ENCODE measurements around the gene ELF2. TPM values are rescaled to one million over a fixed set of nuclear protein-coding genes. Genes with fewer than 3 reads are reported as not detected.
"Not testable (repeated sequence)": the region's sequence is repeated elsewhere in the genome, so short reads cannot be mapped to it uniquely, and the experiment has no call there.

ELF2 gene
- total and polyA plus RNA-seq, 2 experiments from 2014 or later = 38.2 to 48.8 TPM

DNA sequence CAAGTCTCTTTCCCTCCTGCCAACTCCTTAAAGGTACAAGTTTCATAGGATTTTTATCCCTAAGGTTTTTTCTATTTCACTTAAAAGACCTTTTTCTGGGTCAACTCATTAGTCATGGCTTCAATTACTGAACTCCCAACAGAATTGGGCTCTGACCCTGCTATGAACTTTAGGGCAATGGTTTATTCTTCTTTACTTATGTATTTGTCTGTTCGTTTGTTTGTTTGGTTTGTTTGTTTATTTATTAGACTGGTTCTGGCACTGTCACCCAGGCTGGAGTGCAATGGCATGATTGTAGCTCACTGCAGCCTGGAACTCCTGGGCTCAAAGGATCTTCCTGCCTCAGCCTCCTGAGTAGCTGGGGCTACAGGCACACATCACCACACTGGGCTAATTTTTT lies 167.3 kb downstream of the ELF2 start (continued):
- TF ChIP-seq, protein P1, sequence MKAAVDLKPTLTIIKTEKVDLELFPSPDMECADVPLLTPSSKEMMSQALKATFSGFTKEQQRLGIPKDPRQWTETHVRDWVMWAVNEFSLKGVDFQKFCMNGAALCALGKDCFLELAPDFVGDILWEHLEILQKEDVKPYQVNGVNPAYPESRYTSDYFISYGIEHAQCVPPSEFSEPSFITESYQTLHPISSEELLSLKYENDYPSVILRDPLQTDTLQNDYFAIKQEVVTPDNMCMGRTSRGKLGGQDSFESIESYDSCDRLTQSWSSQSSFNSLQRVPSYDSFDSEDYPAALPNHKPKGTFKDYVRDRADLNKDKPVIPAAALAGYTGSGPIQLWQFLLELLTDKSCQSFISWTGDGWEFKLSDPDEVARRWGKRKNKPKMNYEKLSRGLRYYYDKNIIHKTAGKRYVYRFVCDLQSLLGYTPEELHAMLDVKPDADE (IDR thresholded peaks at IDR 0.05) = no peak
- TF ChIP-seq ZNF114 (CRISPR knock-in tag; IDR thresholded peaks at IDR 0.05) (no peak), ZNF331 (CRISPR knock-in tag; IDR thresholded peaks at IDR 0.05; ENCODE audit: low read depth) (no peak)

GRCh38 chr4:139008278-139008677 lies 168.7 kb downstream of the ELF2 start:
- H4K20me1 ChIP-seq (replicated peaks; ENCODE audit: insufficient read depth); H3K27me3 ChIP-seq (ENCODE audit: insufficient read depth); H3F3A ChIP-seq (replicated peaks; ENCODE audit: low read depth); H3K36me3 ChIP-seq (ENCODE audit: insufficient read depth); H3K4me1 ChIP-seq (ENCODE audit: insufficient read depth); H3K27ac Mint-ChIP-seq; H3K4me2 ChIP-seq; H3K4me1 Mint-ChIP-seq; H3K79me2 ChIP-seq (replicated peaks; ENCODE audit: insufficient read depth); H3K27ac ChIP-seq (ENCODE audit: low read depth); ATAC-seq; H3K9me2 ChIP-seq (ENCODE audit: insufficient read depth); H3K4me3 ChIP-seq; H3K4me3 Mint-ChIP-seq; DNase-seq (ENCODE audit: low spot score): not testable (repeated sequence)
- H3K36me3 Mint-ChIP-seq (ENCODE audit: low read depth) = peaks cover 11% of the 10 kb centered on the region; the same call in 2 of the 3 replicates
- H3K27me3 Mint-ChIP-seq (ENCODE audit: insufficient read depth, low read depth, poor library complexity) = peaks cover 13% of the 10 kb centered on the region
- peaks cover 16% of the 10 kb centered on the region for H3K9me3 Mint-ChIP-seq
- H2AFZ ChIP-seq = 0 out of 2 replicates have a peak overlapping the region, but pooled peaks have one; percentile 14

- Histone ChIP-seq H3F3A (replicated peaks; ENCODE audit: low read depth) (no peaks in the 10 kb centered on the region), H3K9me2 (ENCODE audit: insufficient read depth) (no peaks in the 10 kb centered on the region), H3K79me2 (replicated peaks; ENCODE audit: insufficient read depth) (no peaks in the 10 kb centered on the region), H3K27me3 (ENCODE audit: insufficient read depth) (no peaks in the 10 kb centered on the region), H3K36me3 (ENCODE audit: insufficient read depth) (no peaks in the 10 kb centered on the region; the same call in 1 of the 2 replicates), H3K4me3 (no peak overlapping the region), H3K4me2 (no peak overlapping the region), H4K20me1 (replicated peaks; ENCODE audit: insufficient read depth) (no peaks in the 10 kb centered on the region), H3K4me1 (ENCODE audit: insufficient read depth) (no peaks in the 10 kb centered on the region), H2AFZ (no peak overlapping the region), H3K27ac (ENCODE audit: low read depth) (no peak overlapping the region)
- peaks cover 11% of the 10 kb centered on the region; the same call in 2 of the 3 replicates for H3K36me3 Mint-ChIP-seq (ENCODE audit: low read depth)
- peaks cover 13% of the 10 kb centered on the region for H3K27me3 Mint-ChIP-seq (ENCODE audit: insufficient read depth, low read depth, poor library complexity)
- ATAC-seq (no peak), DNase-seq (ENCODE audit: low spot score) (no peak)
- H3K9me3 Mint-ChIP-seq = peaks cover 16% of the 10 kb centered on the region
- H3K4me1 Mint-ChIP-seq = no peaks in the 10 kb centered on the region
- H3K4me3 Mint-ChIP-seq = no peak overlapping the region
- TF ChIP-seq EZH2phosphoT487 (IDR thresholded peaks at IDR 0.05; ENCODE audit: unreplicated experiment) (no peak), REST (IDR thresholded peaks at IDR 0.05; ENCODE audit: unreplicated experiment) (no peak), EZH2 (IDR thresholded peaks at IDR 0.05; ENCODE audit: low read depth, unreplicated experiment) (no peak), POLR2AphosphoS5 (IDR thresholded peaks at IDR 0.05; ENCODE audit: low read depth) (no peak), ZNF331 (CRISPR knock-in tag; IDR thresholded peaks at IDR 0.05; ENCODE audit: low read depth) (no peak), STAT1 (IDR thresholded peaks at IDR 0.05; ENCODE audit: unreplicated experiment) (no peak), CREB1 (CRISPR knock-in tag; IDR thresholded peaks at IDR 0.05; ENCODE audit: low read depth) (no peak)
- no peak overlapping the region for H3K27ac Mint-ChIP-seq
These were observed 169.4 kb downstream of the ELF2 start for GRCh38 chr4:139007640-139008039.

Small RNA genes lying within 50 kb of the gene (small RNA-seq; reads per million reads assigned to genes)
- gene RF00017 (ENCODE audit: low replicate concordance) = not detected
- gene RF00019 (ENCODE audit: low replicate concordance) = not detected
- not detected for gene RN7SL382P (ENCODE audit: low replicate concordance)
- gene RNU6-531P (ENCODE audit: low replicate concordance) = not detected

Other genes with a start within 250 kb of the ELF2 start
- gene NOCT, start 161.4 kb downstream of the ELF2 start, total RNA-seq (2014; rRNA removed; shearing (Covaris generic)) = 58.3 and 76.6 TPM in 2 replicates
- 16.0 and 18.9 TPM in 2 replicates for gene NOCT, start 161.4 kb downstream of the ELF2 start, polyA plus RNA-seq (2016; fragmentation: Nextera tagmentation; extraction: Ambion mirVana)
- 2.4 and 2.8 TPM in 2 replicates for gene MGARP, start 103.0 kb upstream of the ELF2 start, total RNA-seq (2014; rRNA removed; shearing (Covaris generic))
- 4.1 and 4.7 TPM in 2 replicates for gene MGARP, start 103.0 kb upstream of the ELF2 start, polyA plus RNA-seq (2016; fragmentation: Nextera tagmentation; extraction: Ambion mirVana)
- 95.0 and 101 TPM in 2 replicates for gene NAA15, start 124.3 kb upstream of the ELF2 start, total RNA-seq (2014; rRNA removed; shearing (Covaris generic))
- gene NAA15, start 124.3 kb upstream of the ELF2 start, polyA plus RNA-seq (2016; fragmentation: Nextera tagmentation; extraction: Ambion mirVana) = 48.2 and 80.1 TPM in 2 replicates
- 31.8 and 44.4 TPM in 2 replicates for gene NDUFC1, start 125.3 kb upstream of the ELF2 start, total RNA-seq (2014; rRNA removed; shearing (Covaris generic))
- gene NDUFC1, start 125.3 kb upstream of the ELF2 start, polyA plus RNA-seq (2016; fragmentation: Nextera tagmentation; extraction: Ambion mirVana) = 367 and 418 TPM in 2 replicates